ENCODE data around the gene CCDC182. TPM values are rescaled to one million over a fixed set of nuclear protein-coding genes. Genes with fewer than 3 reads are reported as not detected.

CCDC182 gene
- total and polyA plus RNA-seq, 9 of the 15 experiments (the other 6 are each of a cell fraction or from before 2014, with no cell fraction given), result not detected

DNA sequence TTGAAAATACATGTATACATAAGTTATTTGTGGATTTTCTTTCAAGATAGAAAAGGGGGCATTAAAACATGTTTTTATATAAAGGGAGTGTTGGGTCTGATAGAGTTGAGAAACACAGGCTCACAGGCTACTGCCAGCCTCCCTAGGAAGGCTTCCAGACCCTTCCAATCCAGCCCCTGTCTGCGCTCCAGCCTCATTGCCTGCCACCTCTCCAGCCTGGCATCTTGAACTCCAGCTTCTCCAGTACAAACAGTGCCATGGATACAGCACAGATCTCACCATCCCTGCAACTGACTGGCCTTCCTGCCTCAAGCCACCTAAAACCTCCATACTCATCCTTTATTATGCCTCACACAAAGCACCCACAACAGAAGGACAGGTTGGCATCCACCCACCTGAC lies 40.7 kb downstream of the CCDC182 start:
- DNase-seq (ENCODE audit: extremely low read depth in 1 of 4, low spot score in 3 of 4), result no peak
- H3K79me2 ChIP-seq (ENCODE audit: control insufficient read depth, insufficient read depth, low read length), result no peaks in the 10 kb centered on the region
- no peak overlapping the region for H2AFZ ChIP-seq (ENCODE audit: low read depth, low read length)
- H3K9ac ChIP-seq (ENCODE audit: insufficient read depth in 1 of 2, low read depth in 2 of 2, low read length in 2 of 2), result no peak overlapping the region
- H3K4me2 ChIP-seq (ENCODE audit: insufficient read depth, low read length), result no peak overlapping the region
- intact Hi-C loops (cut with micrococcal nuclease), result no loop called here
- no peak overlapping the region for H3K4me3 ChIP-seq
- WGBS (ENCODE audit: insufficient coverage, low coverage, missing lambda C conversion rate), result 0% methylated on average over 1 of the region's 1 CpG
- TF ChIP-seq, protein P1, sequence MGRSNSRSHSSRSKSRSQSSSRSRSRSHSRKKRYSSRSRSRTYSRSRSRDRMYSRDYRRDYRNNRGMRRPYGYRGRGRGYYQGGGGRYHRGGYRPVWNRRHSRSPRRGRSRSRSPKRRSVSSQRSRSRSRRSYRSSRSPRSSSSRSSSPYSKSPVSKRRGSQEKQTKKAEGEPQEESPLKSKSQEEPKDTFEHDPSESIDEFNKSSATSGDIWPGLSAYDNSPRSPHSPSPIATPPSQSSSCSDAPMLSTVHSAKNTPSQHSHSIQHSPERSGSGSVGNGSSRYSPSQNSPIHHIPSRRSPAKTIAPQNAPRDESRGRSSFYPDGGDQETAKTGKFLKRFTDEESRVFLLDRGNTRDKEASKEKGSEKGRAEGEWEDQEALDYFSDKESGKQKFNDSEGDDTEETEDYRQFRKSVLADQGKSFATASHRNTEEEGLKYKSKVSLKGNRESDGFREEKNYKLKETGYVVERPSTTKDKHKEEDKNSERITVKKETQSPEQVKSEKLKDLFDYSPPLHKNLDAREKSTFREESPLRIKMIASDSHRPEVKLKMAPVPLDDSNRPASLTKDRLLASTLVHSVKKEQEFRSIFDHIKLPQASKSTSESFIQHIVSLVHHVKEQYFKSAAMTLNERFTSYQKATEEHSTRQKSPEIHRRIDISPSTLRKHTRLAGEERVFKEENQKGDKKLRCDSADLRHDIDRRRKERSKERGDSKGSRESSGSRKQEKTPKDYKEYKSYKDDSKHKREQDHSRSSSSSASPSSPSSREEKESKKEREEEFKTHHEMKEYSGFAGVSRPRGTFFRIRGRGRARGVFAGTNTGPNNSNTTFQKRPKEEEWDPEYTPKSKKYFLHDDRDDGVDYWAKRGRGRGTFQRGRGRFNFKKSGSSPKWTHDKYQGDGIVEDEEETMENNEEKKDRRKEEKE (IDR thresholded peaks at IDR 0.05; ENCODE audit: borderline replicate concordance in 1 of 2, control insufficient read depth in 1 of 2, low read depth in 2 of 2, low read length in 1 of 2), result no peak
- no peak for TF ChIP-seq GATA2 (CRISPR knock-in tag; IDR thresholded peaks at IDR 0.05)
- TF ChIP-seq NR1H2 (CRISPR knock-in tag; IDR thresholded peaks at IDR 0.05), result no peak
- FAIRE-seq, result no peak
- no peaks in the 10 kb centered on the region for H4K20me1 ChIP-seq (replicated peaks; ENCODE audit: control insufficient read depth, insufficient read depth, low read length)
- H3K27me3 ChIP-seq (ENCODE audit: control insufficient read depth in 2 of 2, insufficient read depth in 2 of 2, low read length in 2 of 2), result peaks cover 39 to 61% of the 10 kb centered on the region in 2 experiments; a peak in 4 of 5 replicates
- H3K27ac ChIP-seq (ENCODE audit: extremely low read depth, low read depth, low read length), result no peak overlapping the region
- BruUV-seq (replicated peaks), result no TSS peak
- ChIA-PET POLR2A (no interaction called here), CTCF (ENCODE audit: low intra/inter-chr PET ratio) (no interaction called here)
- no peak for ATAC-seq
- no peaks in the 10 kb centered on the region for H3K9me3 ChIP-seq (replicated peaks; ENCODE audit: control insufficient read depth, insufficient read depth, low read depth, low read length)
- H3K4me1 ChIP-seq (replicated peaks in 1 of 2; ENCODE audit: control insufficient read depth in 2 of 2, insufficient read depth in 2 of 2, low read length in 2 of 2), result no peaks in the 10 kb centered on the region; a peak in 1 of 5 replicates
- no peaks in the 10 kb centered on the region for H3K36me3 ChIP-seq (ENCODE audit: control insufficient read depth, insufficient read depth, low read length)
- in situ Hi-C loops (cut with MboI), result no loop called here
- H3K9me1 ChIP-seq (ENCODE audit: control insufficient read depth, insufficient read depth, low read length), result no peaks in the 10 kb centered on the region
